Rectal smooth muscle tissue (tissue), 1 donor: ENCODE measurements around the gene PIK3R5.

Experiments
- H3K27ac ChIP-seq: one replicate; pipeline ENCODE4 v1.7.0; 2013; ENCODE audit warnings: low read depth, low read length, inconsistent platforms
- H3K27me3 ChIP-seq: one replicate; pipeline ENCODE4 v1.7.0; 2013; ENCODE audit warnings: low read length; ENCODE audit not compliant: control insufficient read depth, insufficient read depth
- H3K36me3 ChIP-seq: one replicate; pipeline ENCODE4 v1.7.0; 2013; ENCODE audit warnings: low read length; ENCODE audit not compliant: control insufficient read depth, insufficient read depth
- H3K4me1 ChIP-seq: one replicate; pipeline ENCODE4 v1.7.0; 2013; ENCODE audit warnings: low read length; ENCODE audit not compliant: control insufficient read depth, insufficient read depth
- H3K4me3 ChIP-seq: one replicate; pipeline ENCODE4 v1.7.0; 2013; ENCODE audit warnings: low read length
- H3K9ac ChIP-seq: one replicate; pipeline ENCODE4 v1.7.0; 2013; ENCODE audit warnings: low read length

PIK3R5 gene

GRCh38 chr17:8944083-8944482 lies 21.4 kb downstream of the PIK3R5 start:
- H3K4me3 ChIP-seq = no peak overlapping the region
- no peak overlapping the region for H3K9ac ChIP-seq
- H3K27me3 ChIP-seq = no peaks in the 10 kb centered on the region
- H3K36me3 ChIP-seq = no peaks in the 10 kb centered on the region
- H3K27ac ChIP-seq = no peak overlapping the region
- H3K4me1 ChIP-seq = no peaks in the 10 kb centered on the region

- no peak overlapping the region for H3K9ac ChIP-seq
- H3K4me3 ChIP-seq = no peak overlapping the region
- no peaks in the 10 kb centered on the region for H3K4me1 ChIP-seq
- H3K36me3 ChIP-seq = no peaks in the 10 kb centered on the region
- H3K27ac ChIP-seq = no peak overlapping the region
- no peaks in the 10 kb centered on the region for H3K27me3 ChIP-seq
Observed at GRCh38 chr17:8941980-8942622, 23.4 kb downstream of the PIK3R5 start.

GRCh38 chr17:8941520-8941919 lies 24.0 kb downstream of the PIK3R5 start:
- no peak overlapping the region for H3K9ac ChIP-seq
- H3K4me1 ChIP-seq = no peaks in the 10 kb centered on the region
- no peak overlapping the region for H3K4me3 ChIP-seq
- H3K36me3 ChIP-seq = no peaks in the 10 kb centered on the region
- no peaks in the 10 kb centered on the region for H3K27me3 ChIP-seq
- no peak overlapping the region for H3K27ac ChIP-seq

- Histone ChIP-seq H3K4me3 (no peak overlapping the region), H3K36me3 (no peaks in the 10 kb centered on the region), H3K4me1 (no peaks in the 10 kb centered on the region), H3K9ac (no peak overlapping the region), H3K27ac (no peak overlapping the region), H3K27me3 (no peaks in the 10 kb centered on the region)
Observed at GRCh38 chr17:8940866-8941471, 24.5 kb downstream of the PIK3R5 start.

GRCh38 chr17:8939496-8940334 lies 25.8 kb downstream of the PIK3R5 start:
- Histone ChIP-seq H3K4me1 (no peaks in the 10 kb centered on the region), H3K27ac (no peak overlapping the region), H3K36me3 (no peaks in the 10 kb centered on the region)

GRCh38 chr17:8938933-8939332 lies 26.6 kb downstream of the PIK3R5 start:
- no peaks in the 10 kb centered on the region for H3K27me3 ChIP-seq
- no peak overlapping the region for H3K4me3 ChIP-seq
- H3K4me1 ChIP-seq = no peaks in the 10 kb centered on the region
- no peak overlapping the region for H3K9ac ChIP-seq
- no peaks in the 10 kb centered on the region for H3K36me3 ChIP-seq
- no peak overlapping the region for H3K27ac ChIP-seq

More at GRCh38 chr17:8939496-8940334, 25.8 kb downstream of the PIK3R5 start:
- Histone ChIP-seq H3K27me3 (no peaks in the 10 kb centered on the region), H3K9ac (no peak overlapping the region), H3K4me3 (no peak overlapping the region)

- H3K4me1 ChIP-seq = no peaks in the 10 kb centered on the region
- H3K36me3 ChIP-seq = no peaks in the 10 kb centered on the region
- no peak overlapping the region for H3K4me3 ChIP-seq
- no peak overlapping the region for H3K9ac ChIP-seq
- no peaks in the 10 kb centered on the region for H3K27me3 ChIP-seq
- no peak overlapping the region for H3K27ac ChIP-seq
Observed at GRCh38 chr17:8935191-8935590, 30.3 kb downstream of the PIK3R5 start.

GRCh38 chr17:8934346-8934745 lies 31.2 kb downstream of the PIK3R5 start:
- H3K27ac ChIP-seq = no peak overlapping the region

GRCh38 chr17:8930649-8931048 lies 34.9 kb downstream of the PIK3R5 start:
- Histone ChIP-seq H3K27ac (no peak overlapping the region), H3K4me1 (no peaks in the 10 kb centered on the region), H3K36me3 (no peaks in the 10 kb centered on the region), H3K9ac (no peak overlapping the region), H3K27me3 (no peaks in the 10 kb centered on the region), H3K4me3 (no peak overlapping the region)

More at GRCh38 chr17:8934346-8934745, 31.2 kb downstream of the PIK3R5 start:
- H3K36me3 ChIP-seq = no peaks in the 10 kb centered on the region
- H3K4me1 ChIP-seq = no peaks in the 10 kb centered on the region
- no peak overlapping the region for H3K4me3 ChIP-seq
- H3K9ac ChIP-seq = no peak overlapping the region
- H3K27me3 ChIP-seq = no peaks in the 10 kb centered on the region

- H3K27ac ChIP-seq = no peak overlapping the region
- no peaks in the 10 kb centered on the region for H3K4me1 ChIP-seq
- H3K36me3 ChIP-seq = no peaks in the 10 kb centered on the region
- no peak overlapping the region for H3K9ac ChIP-seq
- no peaks in the 10 kb centered on the region for H3K27me3 ChIP-seq
- no peak overlapping the region for H3K4me3 ChIP-seq
Observed at GRCh38 chr17:8928347-8928746, 37.2 kb downstream of the PIK3R5 start.

GRCh38 chr17:8927395-8927794 lies 38.1 kb downstream of the PIK3R5 start:
- Histone ChIP-seq H3K9ac (no peak overlapping the region), H3K4me3 (no peak overlapping the region), H3K27ac (no peak overlapping the region), H3K36me3 (no peaks in the 10 kb centered on the region), H3K4me1 (no peaks in the 10 kb centered on the region), H3K27me3 (no peaks in the 10 kb centered on the region)

- Histone ChIP-seq H3K4me1 (no peaks in the 10 kb centered on the region), H3K9ac (no peak overlapping the region), H3K4me3 (no peak overlapping the region), H3K27ac (no peak overlapping the region), H3K36me3 (no peaks in the 10 kb centered on the region), H3K27me3 (no peaks in the 10 kb centered on the region)
Observed at GRCh38 chr17:8925808-8926207, 39.7 kb downstream of the PIK3R5 start.
